ENCODE data around the gene VEGFB. TPM values are rescaled to one million over a fixed set of nuclear protein-coding genes. Genes with fewer than 3 reads are reported as not detected.
A peak's percentile ranks its signal among the peaks of the same experiment; 100 is the strongest.

The VEGFB gene
- total RNA-seq, 1 donor from 2014 or later = 305 TPM

DNA sequence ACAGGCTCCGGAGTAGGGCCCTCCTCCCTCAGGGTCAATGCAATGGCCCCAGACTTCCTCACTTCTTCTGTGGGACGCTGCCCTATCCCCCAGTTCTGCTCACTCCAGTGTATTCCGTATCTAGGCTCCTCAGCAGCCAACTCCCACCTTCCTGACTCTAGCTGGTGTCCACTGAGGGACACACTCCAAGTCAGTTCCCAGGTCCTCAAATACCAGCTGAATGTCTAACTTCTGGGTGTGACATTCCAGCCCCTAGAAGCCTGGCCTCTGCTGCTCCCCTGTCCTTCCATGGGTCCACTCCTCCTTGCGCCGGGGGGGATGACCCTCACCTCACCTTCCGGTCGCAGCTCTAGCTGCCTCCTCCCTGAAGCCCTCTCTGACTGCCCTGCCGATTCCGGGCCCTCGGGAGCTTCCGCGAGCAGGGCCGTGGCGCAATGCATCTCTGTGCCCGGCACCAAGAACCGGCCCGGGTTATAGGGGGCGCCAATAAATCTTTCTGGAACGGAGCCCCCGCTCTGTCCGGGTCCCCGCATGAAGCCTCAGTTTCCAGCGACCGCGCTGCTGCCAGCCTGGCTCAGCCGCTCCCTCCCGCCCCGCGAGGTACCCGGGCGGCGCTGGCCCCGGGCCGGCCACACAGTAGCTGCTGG is 34.6 kb downstream of the VEGFB start:
- DNase-seq (peak; percentile 81), ATAC-seq (peak; percentile 22)
- intact Hi-C loops (cut with micrococcal nuclease) = no loop called here

DNA sequence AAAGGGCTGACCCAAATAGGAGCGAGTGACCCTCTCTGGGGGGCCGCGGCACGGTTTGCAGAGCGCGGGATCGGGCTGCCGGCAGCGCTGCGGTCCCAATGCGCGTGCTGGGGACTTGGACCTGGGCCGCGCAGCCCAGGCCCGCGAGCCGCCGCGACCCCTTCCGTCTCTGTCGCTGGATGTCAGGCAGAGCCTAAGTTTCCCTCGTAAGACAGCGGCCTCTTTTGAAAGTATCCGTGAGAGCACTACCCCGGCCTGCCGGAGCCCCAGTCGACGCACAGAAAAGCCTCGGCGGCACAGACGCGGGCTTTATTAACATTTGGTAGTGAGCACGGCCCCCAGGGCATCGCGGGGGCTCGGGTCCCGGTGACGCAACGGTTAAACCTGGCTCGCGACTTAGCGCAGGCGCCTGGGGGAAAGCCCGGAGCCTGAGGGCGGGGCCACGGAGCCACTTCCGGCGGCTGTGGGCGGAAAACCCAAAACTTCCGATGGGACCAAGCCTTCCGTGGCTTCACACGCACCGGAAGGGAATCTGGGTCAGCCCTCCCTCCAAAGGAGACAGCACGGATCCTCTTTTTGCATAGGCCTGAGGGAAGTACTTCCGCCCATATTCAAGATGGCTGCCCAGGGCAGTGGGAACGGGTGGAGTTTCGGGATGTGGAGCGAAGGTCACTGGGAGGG is 35.3 kb downstream of the VEGFB start:
- intact Hi-C loops (cut with micrococcal nuclease) = no loop called here
- ATAC-seq = peak; percentile 85
- DNase-seq = peak; percentile 98

DNA sequence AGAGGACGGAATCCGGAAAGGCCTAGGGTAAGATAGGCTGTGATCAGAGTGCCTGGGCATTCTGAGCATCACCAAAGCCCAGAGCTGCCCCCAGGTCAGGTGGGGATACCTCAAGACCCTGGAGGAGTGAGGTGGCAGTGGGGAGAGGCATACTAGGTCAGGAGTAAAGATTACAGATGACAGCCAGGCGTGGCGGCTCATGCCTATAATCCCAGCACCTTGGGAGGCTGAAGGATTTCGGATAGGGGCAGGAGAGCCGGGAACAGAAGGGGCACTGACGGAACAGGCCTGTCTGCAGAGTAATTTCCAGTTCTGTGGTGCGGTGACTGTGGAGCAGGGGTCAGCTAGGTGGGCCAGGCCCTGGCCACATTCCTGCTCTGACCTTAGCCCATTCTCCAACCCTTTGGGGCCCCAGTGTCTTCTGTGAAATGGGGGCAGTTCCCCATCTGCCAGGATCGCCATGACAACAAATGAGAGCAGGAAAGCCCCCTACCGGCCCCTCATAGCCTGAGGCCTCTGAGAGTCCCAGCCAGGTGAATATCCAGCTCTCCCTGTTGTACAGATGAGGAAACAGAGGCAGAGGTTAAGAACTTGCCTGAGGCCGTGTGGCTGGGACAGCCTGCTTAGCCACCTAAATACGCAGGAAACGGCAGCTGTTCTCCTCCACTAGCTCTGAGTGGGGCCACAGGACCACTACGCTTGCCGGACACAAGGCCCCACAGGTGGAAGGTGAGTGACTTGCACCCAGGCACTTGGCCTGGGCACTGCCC is 40.8 kb downstream of the VEGFB start:
- DNase-seq (no peak), ATAC-seq (no peak)
- intact Hi-C loops (cut with micrococcal nuclease) = no loop called here

DNA sequence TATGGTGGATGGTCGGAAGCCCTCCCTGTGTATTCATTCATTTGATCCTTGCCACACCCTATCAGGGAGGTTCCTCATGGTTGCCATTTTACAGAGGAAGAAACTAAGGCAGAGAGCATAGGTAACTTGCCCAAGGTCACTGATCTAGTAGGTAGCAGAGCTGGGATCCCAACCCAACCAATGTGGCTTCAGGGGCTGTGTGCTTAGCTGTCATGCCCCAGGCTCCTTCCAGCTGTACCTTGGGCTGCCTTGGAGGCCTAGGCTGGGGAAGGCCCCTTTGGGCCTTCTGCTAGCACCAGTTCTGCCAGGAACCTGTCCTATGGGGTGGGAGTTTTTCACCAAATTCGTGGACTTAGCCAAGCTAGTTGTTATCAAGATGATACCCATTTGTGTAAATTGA is 41.5 kb downstream of the VEGFB start:
- ATAC-seq (no peak), DNase-seq (no peak)
- intact Hi-C loops (cut with micrococcal nuclease) = no loop called here

DNA sequence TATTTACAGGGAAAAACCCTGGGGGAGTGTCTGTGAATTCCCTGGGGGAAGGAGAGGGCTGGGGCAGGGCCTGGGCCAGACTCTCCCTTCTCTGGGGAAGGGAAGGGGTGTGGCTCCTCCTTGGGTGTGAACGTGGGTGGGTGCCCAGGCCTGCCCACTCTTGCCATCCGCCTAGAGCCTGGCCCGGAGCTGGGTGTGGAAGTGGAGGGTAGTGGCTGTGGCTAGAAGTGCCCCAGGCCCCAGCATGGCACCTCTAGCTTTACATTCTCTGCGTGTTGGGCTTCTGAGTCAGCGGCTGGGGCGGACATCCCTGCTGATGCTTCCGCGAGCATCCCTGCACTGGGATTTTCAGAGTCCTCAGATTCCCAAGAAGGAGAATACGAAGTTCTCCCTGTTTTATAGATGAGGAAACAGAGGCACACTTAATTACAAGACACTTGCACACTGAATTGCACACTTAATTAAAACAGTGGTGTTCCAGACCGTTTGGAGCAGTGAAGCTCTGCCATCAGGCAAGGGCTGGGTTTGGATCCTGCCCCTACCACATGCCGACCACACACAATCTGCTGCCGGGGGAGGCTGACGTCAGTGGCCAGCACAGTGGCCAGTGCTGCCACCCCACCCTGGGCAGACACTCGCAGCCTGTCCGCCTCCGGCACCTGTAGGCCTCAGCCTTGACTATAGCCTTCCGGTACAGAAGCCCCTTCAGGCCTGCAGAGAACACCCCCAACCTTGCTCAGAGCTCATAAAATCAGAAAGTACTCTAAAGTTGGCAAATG is 42.5 kb downstream of the VEGFB start:
- intact Hi-C loops (cut with micrococcal nuclease) = no loop called here
- DNase-seq (no peak), ATAC-seq (no peak)

DNA sequence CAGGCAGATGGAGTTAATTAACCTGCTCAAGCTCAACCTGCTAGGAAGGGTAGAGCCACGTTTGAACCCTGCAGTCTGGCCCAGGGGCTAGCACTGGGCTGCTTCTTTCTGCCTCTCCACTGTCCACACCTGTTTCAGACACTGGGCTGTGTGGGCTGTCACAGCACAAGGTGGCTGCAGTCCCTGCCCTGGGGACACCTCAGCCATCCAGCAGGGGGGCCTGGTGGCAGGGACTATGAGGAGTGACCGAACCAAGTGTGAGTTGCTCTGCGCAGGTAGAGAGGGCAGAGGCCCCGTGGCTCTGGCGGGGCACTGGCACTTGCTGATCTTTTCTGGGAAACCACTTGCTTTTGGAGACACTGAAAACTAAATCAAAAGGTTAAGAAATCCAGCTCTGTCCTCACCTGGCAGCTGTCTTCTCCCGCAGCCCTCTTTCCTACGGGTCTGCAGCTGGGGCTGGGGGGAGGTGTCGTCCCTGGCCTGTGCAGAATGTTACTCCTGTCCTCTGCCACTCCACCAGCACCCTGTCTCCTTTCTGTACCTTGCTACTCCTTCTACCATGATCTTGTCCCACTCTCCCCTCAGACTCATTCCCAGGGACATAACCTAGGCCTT is 44.3 kb downstream of the VEGFB start:
- ATAC-seq (no peak), DNase-seq (no peak)
- intact Hi-C loops (cut with micrococcal nuclease) = no loop called here

DNA sequence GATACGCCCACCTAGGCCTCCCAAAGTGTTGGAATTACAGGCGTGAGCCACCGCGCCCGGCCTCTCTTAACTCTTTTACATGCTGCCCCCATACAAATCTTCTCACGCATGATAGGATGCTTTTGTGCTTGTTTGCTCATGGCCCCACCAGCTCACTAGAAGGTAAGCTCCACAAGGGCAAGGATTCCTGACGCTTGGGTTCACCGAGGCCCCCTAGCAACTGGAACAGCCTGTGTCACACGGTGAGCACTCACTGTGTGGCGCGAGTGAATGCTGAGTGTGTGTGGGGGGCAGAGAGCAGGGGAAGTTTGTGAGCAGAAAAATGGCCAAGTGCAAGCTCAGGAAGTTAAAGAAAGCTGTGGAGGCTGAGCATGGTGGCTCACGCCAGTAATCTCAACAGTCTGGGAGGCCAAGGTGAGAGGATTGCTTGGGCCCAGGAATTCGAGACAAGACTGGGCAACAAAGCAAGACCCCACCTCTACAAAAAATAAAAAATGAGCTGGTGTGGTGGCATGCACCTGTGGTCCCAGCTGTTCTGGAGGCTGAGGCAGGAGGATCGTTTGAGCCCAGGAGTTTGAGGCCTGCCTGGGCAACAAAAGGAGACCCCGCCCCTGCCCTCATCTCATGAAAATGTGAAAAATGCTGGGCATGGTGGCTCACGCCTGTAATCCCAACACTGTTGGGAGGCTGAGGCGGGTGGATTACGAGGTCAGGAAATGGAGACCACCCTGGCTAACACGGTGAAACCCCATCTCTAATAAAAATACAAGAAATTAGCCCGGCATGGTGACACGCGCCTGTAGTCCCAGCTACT is 47.8 kb downstream of the VEGFB start:
- intact Hi-C loops (cut with micrococcal nuclease) = no loop called here
- DNase-seq (no peak), ATAC-seq (no peak)

DNA sequence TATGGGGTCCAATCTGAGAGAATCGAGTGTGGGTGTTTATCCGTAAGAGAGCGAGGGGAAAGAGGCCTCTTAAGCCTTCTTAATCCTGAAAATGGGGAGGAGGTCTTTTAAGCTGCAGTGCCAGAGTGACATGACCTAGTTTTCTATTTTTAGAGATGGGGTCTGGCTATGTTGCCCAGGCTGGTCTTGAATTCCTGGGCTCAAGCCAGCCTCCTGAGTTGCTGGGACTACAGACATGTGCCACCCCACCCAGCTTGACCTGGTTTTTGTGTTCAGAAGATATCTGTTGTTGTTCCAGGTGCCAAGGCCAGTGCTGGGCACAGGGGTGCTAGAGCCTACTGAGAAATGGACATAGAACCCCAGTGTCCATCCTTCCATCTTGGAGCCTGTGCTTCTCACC is 48.7 kb downstream of the VEGFB start:
- ATAC-seq = no peak
- intact Hi-C loops (cut with micrococcal nuclease) = no loop called here
- no peak for DNase-seq

DNA sequence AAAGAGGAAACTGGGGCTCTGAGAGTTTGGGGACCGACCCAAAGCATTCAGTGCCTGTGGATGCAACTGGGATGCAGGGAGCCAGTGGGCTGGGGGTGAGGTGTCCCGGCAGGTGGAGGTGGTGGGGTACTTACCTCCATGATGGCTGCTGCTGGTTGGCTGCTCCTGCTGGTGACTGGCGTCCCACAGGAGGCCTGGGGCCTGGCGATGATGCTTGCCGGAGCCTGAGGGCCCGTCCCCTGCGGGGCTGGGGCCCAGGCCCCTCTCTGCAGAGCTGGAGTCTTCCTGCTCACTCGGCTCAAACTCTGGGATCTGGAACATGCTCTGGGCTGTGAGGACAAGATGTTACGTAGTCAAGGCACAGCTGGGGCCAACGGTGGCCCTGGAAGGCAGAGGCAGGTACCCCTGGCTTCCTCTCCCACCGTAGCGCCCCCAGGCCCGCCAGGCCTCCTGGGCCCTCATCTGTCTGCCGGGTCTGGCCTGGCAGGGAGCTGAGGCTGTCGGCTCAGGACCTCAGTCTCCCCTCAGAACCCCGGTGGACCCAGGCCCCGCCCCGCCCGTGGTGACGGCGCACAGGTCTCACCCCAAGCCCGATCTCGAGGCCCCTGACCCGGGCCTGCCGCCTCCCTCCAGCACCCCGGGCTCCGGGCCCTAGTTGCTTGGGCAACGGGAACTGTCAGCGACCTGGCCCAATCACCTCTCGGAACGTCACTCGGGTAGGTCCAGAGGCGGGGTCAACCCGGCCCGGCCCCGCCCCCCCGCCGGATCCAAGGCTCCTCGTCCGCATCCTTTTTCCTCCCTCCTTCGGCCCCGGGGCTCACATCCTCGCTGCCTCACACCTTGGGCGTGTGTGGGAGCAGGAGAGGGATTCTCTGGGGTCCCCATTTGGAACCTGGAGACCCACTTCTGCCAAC is 49.9 kb downstream of the VEGFB start, which contains the start of gene BAD:
BAD (minus strand) TSS at position 618 of the 914 bp plus-strand sequence; CDS start at position 321, 297 bp downstream.
- DNase-seq (peak; percentile 97), ATAC-seq (peak; percentile 90)
- intact Hi-C loops (cut with micrococcal nuclease) = no loop called here

DNA sequence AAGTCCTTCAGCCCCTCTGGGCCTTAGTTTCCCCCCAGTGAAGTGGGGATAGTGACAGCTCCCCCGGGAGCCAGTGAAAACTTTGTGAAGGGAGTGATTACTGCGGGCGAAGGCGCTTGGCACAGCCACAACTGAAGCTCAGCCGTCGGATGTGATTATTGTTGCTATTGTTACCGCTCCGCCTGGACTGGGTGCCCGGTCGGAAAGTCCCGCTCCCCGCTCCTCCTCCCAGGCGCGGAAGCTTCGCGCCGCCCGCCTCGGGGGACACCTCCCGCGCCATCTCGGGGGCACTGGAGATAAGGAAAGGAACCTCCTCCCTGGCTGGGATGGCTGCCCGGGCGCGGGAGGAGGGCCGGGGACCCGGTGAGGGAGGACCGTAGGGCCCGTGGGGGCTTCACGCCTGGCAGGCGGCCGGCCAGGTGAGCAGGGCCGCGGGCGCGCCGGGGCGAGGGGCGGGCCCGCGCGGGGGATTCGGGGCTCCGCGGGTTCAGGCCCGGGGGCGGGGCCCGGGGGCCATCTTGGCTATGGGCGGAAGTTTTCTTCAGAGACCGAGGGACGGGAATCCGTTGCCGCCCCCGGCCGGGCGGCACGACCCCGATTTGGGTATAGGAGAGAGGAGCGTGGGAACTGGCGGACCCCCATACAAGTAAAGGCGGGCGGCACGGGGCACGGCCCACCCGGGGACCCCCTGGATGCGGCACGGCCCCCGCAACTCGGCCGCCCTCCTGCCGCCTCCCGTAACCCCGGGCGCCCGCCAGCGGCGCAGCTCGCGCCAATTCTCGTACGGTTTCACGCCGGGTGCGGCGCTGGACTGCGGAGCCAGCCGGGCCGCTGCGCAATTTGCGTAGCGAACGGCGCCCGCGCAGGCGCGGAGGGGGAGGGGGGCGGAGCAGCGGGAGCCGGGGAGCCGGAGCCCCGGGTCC is 50.8 kb downstream of the VEGFB start, which contains the start of gene GPR137:
GPR137 (plus strand) TSS at position 887 of the 923 bp plus-strand sequence. CDS start 677 bp downstream, outside the sequence.
- peak; percentile 80 for ATAC-seq
- DNase-seq = peak; percentile 93
- intact Hi-C loops (cut with micrococcal nuclease) = no loop called here

DNA sequence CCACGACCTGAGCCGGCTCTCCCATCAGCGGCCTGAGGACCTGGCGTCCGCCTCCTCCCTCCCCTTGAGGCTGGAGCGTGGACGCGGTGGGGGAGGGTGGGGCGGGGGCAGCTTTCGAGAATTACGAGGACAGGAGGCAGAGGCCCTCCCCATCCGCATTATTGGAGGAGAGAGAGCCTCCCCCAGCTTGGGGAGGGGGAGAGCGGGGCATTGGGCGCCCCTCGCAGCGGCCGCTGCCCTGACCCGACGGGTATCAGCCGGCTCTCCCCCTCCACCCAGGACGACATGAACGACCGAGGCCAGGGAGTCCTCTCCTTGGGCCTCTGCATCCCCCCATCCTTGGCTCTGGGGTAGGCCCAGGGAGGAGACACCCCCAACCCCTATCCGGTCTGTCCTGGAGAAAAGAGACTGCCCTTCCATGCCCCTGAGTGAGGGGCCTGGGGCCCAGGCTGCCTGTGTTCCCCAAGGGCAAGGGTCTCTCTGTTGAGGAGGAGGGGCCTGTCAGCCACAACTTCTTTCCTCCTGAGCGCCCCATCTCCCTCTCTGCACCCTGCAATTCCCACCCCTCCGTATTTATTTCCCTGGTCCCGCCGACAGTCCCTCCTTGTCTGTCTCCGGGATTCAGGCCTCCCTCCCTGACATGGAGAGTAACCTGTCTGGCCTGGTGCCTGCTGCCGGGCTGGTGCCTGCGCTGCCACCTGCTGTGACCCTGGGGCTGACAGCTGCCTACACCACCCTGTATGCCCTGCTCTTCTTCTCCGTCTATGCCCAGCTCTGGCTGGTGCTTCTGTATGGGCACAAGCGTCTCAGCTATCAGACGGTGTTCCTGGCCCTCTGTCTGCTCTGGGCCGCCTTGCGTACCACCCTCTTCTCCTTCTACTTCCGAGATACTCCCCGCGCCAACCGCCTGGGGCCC is 51.8 kb downstream of the VEGFB start:
- DNase-seq (no peak), ATAC-seq (no peak)
- intact Hi-C loops (cut with micrococcal nuclease) = no loop called here

DNA sequence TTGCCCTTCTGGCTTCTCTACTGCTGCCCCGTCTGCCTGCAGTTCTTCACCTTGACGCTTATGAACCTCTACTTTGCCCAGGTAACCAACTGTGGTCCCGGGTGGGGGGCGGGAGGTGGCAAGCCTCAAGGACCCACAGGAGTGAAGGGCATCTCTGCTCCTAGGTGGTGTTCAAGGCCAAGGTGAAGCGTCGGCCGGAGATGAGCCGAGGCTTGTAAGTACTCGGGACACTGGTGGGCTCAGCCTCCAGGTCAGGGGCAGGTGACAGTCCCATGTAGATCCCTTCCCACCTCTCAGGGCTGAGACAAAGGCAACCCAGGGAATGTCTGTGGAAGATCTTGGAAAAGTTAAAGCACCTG is 52.4 kb downstream of the VEGFB start:
- no peak for DNase-seq
- intact Hi-C loops (cut with micrococcal nuclease) = no loop called here
- no peak for ATAC-seq

DNA sequence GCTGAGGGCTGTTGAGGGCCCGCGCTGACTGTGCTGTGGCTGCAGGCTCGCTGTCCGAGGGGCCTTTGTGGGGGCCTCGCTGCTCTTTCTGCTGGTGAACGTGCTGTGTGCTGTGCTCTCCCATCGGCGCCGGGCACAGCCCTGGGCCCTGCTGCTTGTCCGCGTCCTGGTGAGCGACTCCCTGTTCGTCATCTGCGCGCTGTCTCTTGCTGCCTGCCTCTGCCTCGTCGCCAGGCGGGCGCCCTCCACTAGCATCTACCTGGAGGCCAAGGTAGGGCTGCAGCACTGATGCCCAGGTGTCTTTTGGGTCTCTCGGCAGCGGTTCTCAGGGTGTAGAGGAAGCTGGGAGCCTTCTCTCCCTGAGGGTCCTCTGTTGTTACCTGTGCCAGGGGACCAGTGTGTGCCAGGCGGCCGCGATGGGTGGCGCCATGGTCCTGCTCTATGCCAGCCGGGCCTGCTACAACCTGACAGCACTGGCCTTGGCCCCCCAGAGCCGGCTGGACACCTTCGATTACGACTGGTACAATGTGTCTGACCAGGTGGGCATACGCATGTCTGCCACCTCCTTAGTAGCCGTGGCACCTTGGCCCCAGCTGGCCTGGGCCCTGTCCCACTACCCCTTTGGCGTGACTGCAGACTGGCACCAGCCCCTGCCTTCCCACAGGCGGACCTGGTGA is 53.4 kb downstream of the VEGFB start:
- intact Hi-C loops (cut with micrococcal nuclease) = no loop called here
- DNase-seq (no peak), ATAC-seq (no peak)

DNA sequence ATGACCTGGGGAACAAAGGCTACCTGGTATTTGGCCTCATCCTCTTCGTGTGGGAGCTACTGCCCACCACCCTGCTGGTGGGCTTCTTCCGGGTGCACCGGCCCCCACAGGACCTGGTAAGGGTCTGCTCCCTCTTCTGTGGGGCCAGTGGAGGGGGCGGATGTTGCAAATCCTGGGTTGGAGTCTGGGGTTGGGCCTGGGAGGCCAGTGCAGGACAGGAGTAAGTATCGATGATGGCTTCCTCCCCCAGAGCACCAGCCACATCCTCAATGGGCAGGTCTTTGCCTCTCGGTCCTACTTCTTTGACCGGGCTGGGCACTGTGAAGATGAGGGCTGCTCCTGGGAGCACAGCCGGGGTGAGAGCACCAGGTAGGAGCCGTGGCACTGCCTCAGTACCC is 54.0 kb downstream of the VEGFB start:
- DNase-seq (no peak), ATAC-seq (no peak)
- intact Hi-C loops (cut with micrococcal nuclease) = no loop called here
